GM03348 (cell line): Measurements from ENCODE around the gene SHOX.

ENCODE experiments used
- DNase-seq: peaks from one replicate; pipeline ENCODE4 v3.0.0; 2012; ENCODE audit warnings: low spot score

SHOX gene

DNA sequence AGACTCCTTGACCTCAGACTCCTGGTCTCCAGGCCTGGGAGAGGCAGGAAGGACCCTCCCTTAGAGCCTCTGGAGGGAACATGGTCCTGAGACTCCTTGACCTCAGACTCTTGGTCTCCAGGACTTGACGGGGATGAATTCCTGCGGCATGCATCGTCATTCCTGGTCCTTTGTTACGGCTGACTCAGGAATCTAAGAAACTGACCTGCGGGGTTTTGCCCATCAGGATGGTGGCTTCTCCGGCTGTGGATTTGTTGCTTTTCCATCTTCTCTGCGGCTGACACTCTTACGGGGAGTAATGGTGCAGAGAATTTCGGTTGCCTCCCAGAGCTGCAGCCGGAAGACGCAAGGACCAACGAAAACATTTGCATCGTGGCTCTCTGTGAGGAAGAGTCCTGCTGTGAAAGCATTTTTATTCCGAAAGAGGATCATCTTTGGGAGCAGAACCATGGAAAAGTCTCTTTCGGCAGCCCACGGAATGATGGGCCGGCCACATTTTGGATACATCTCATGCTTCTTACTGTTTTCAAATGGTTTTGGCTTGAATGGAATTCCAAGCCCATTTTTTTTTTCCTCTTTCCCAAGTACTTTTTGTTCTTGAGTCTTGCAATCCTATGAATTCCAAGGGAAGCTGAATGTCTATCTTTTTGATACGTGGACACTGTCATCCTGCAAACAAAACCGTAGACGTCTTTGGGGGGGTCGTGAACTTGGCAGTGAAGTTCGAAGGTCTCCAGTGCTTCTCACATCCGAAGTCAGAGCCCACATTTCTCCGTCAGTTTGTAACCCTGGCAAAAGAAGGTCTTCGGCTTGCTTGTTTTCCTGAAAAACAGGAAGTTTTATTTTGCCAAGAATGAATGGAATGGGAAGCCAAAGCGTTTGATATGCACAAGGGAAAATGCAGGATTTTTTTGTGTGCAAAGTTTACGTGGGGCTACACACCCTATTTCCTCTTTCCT, 36.5 kb downstream of the SHOX start:
- no peak for DNase-seq

DNA sequence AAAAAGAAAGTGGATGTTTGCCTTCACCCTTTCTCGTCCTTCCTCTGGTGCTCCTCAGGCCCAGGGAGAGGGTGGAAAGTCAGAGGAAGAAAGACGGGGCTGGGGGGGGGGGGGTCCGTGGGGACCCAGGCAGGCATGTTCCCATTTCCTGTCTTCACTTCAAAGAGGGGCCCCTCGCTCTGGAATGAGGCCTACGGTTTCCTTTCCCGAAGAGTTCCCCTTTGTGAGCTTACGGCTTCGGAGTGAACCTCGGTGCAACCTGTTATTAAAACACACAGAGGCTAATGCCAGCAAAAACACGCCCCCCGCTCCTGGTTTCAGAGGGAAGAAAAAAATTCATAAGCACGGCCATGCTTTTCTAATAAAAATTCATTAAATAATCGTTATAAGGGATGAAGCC, 40.1 kb downstream of the SHOX start:
- no peak for DNase-seq

DNA sequence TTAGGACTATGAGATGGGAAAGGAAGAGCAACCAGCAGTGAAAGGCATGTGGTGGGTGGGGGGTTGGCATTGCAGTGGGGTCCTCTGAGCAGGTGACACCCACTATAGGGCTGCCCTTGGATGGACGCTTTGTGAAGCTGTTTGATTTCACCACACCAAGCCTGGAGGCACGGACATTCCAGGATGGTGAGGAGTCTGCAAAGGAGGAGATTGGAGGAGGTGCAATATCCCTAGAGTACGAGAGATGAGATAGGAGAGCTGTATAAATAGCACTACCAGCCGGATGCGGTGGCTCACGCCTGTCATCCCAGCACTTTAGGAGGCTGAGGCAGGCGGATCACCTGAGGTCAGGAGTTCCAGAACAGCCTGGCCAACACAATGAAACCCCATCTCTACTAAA, 42.3 kb downstream of the SHOX start:
- DNase-seq, result no peak

DNA sequence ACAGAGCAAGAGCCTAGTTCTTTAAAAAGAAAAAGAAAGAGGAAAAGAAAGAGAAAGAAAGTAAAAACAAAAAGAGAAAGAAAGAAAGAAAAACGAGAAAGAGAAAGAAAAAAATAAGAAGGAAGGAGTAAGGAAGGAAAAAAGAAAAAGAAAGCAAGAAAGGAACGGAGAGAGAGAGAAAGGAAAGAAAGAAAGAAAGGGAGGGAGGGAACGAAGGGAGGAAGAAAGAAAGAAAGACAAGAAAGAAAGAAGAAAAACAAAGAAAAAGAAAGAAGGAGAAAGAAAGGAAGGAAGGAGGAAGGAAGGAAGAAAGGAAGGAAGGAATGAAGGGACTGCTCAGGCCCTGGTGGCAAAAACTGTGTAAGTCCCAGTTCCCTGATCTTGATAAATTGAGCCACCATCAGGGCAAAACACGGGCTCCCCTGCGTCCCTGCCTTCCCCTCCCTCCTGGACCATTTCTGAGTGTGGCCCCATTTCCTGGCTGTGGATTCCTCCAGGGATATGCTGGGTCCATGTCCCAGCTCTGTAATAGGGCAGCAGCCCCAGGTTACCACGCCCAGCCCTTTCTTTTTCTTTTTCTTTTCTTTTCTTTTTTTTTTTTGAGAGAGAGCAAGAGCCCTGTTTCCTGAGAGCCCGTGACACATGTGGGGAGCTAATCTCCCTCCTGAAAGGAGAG, 44.8 kb downstream of the SHOX start:
- no peak for DNase-seq

DNA sequence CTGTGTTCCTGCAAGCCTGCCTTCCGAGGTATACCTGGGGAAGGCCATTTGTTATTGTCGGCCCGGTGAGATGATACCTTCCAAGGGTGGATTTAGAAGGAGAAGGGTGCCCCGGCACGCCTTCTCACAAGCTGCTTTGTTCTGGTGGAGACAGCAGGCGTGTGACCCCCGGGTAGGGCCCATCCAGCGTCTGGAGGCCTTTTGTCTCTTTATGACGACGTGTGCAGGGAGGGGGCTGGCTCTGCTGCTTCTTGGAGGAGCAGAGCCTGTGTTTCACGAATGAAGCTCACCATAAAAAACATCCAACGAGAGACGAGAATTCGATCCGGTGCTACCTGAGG, 45.3 kb downstream of the SHOX start:
- DNase-seq, result no peak

DNA sequence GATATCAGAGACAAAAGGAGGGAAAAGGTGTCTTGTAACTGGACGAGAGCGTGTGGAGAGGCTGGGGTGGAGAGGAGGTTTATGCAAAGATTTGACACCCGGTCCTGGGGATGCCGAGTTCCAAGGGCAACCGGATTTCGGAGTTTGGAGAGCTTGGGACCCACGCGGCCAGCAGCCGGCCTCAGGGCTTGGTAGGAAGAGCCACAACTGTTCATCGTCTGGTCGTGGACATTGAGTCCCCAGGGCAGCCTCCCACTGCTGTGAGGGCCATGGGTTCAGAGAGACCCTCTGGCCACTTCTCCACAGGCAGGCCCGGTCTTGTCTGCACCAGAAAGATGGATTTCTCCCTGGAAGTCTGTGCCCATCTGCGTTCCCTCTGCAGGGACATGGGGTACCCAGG, 46.8 kb downstream of the SHOX start:
- DNase-seq, result no peak

DNA sequence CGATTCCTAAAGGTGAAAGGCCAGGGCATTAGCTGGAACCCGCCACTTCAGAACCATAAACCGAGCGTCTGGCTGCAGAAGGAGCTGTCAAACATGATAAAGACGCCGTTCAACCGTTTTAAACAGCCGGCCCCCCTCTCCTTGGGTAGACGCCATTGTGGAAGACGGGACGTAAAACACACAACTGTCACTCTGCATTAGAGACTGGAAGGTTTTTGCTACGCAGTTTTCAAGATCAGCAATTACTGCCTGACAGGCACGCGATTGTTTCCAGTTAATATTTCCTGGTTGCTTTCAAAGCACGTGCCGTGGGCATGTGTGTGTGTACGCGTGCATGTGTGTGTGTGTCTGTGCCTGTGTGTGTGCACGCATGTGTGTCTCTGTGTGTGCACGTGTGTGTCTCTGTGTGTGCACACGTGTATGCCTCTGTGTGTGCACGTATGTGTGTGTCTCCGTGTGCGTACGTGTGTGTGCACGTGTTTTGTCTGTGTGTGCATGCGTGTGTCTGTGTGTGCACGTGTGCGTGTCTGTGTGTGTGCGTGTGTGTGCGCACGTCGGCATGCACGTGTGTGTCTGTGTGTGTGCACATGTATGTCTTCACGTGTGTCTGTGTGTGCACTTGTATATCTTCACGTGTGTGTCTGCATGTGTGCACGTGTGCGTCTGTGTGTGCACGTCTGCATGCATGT, 48.8 kb downstream of the SHOX start:
- DNase-seq, result no peak

DNA sequence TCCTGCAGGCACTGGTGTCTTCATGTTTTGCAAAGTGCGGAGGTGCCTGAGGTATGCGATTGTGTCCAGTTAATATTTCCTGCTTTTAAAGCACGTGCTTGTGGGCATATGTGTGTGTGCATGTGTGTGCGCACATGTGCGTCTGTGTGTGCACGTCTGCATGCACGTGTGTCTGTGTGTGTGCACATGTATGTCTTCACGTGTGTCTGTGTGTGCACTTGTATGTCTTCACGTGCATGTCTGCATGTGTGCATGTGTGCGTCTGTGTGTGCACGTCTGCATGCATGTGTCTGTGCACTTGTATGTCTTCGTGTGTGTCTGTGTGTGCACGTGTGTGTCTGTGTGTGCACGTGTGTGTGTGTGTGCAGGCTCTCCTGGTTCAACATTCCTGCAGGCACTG, 49.5 kb downstream of the SHOX start:
- no peak for DNase-seq

DNA sequence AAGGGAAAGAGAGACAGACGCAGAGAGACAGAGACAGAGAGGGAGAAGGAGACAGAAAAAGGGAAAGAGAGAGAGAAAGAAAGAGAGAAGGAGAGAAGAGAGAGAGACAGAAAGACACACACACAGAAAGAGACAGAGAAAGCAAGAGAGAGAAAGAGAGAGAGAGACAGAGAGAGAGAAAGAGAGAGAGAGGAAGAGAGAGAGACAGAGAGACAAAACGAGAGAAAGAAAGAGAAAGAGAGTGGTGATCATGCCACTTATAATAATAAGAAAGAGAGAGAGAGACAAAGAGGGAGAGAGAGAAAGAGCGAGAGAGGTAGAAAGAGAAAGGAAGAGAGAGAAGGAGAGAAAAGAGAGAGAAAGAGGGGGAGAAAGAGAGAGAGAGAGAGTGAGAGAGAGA, 51.4 kb downstream of the SHOX start:
- DNase-seq, result no peak

DNA sequence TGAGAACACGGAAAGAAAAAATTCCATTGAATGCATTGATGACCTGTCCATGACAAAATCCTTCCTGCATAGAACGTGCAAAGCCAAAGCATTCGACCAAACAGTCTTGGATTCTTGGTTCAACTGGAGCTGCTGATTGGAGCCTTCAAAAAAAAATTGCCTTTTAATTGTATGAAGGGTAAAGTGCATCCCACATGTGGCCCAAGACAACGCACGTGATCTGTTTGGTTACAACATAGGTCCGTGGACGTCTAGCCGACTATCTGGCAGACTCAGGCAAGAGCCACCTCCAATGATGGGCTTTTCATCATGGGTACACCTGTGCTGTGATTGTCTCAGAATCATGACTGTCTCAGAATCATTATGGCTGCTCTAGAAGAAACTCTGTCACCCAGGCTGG, 52.3 kb downstream of the SHOX start:
- no peak for DNase-seq

DNA sequence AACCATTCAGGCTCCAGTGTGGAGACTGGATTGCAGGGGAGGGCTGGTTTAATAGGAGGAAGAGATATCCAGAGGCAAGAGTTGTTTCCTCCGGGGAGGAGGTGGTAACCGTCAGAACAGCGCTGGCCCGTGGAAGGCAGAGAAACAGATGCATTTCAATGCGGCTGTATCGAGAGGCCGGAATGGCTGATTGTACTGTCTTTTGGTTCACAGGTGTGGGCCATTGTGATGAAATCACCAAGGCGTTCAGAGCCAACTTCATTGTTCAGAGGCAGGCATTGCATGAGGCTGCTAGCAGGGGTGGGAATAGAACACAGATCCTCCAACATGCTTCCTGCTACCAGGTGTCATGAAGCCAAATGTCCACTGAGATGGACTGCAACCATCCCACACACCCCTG, 53.0 kb downstream of the SHOX start:
- no peak for DNase-seq

DNA sequence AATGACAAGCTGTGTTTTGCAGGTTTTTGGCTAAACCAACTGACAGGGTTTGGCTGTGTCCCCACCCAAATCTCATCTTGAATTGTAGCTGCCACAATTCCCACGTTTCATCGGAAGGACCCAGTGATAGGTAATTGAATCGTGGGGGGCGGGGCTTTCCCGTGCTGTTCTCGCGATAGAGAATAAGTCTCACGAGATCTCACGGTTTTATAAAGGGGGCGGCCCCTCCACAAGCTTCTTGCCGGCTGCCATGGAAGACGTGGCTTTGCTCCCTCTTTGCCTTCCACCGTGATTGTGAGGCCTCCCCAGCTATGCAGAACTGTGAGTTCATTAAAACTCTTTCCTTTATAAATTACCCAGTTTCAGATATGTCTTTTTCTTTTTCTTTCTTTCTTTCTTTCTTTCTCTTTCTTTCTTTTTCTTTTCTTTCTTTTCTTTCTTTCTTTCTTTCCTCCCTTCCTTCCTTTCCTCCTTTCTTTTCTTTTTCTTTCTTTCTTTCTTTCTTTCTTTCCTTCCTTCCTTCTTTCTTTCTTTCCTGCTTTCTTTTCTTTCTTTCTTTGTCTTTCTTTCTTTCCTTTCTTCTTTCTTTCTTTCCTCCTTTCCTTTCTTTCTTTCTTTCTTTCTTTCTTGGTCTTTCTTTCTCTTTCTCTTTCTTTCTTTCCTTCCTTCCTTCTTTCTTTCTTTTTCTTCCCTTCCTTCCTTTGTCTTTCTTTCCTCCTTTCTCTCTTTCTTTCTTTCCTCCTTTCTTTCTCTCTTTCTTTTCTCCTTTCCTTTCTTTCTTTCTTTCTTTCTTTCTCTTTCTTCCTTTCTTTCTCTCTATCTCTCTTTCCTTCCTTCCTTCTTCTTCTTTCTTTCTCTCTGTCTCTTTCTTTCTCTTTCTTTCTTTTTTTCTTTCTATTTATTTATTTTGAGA, 54.8 kb downstream of the SHOX start:
- DNase-seq, result no peak

DNA sequence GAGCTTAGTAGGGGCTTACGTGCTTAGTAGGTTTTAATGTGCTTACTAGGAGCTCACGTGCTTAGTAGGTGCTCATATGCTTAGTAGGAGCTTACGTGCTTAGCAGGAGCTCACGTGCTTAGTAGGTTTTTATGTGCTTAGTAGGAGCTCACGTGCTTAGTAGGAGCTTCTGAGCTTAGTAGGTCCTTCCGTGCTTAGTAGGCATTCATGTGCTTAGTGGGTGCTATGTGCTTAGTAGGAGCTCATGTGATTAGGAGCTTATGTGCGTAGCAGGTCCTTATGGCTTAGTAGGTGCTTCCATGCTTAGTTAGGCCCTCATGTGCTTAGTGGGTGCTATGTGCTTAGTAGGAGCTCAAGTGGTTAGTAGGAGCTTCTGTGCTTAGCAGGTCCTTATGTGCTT, 59.4 kb downstream of the SHOX start:
- DNase-seq, result no peak

DNA sequence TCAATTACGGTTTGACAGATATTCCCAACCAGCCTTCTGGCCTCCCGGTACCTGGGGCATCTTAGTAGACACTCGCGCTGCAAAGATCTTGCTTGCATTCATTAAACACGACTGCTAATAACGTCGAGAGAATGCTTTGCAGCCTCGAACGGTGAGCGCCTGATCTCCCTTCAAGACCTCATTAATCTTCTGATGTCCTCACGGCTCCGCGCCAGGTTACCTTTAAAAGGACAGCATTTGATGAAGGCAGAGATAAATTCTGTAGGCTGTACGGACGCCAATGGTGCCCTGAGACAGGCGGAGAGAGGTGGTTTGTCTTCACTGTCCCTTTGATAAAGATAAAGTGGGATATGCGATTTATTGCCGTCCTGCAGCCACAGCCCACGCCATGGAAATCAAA, 64.2 kb downstream of the SHOX start:
- no peak for DNase-seq

DNA sequence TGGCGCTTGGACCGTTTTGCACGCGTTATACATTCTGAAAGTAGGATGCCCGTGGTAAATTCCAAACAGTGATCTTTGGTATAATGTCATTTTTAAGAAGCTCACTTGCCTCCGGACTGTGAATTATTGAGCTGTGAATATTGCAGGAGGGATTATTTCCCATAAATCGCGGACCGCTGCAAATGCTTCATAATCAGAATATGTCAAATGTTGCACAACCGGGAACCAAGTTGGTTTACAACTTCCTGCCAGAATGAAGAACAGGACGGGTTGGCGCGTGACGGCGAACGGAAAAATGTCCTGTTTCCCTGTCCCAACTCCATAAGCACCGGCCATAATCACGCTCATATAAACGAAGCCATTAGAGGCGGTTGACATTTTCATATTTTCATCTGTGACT, 67.6 kb downstream of the SHOX start:
- no peak for DNase-seq

DNA sequence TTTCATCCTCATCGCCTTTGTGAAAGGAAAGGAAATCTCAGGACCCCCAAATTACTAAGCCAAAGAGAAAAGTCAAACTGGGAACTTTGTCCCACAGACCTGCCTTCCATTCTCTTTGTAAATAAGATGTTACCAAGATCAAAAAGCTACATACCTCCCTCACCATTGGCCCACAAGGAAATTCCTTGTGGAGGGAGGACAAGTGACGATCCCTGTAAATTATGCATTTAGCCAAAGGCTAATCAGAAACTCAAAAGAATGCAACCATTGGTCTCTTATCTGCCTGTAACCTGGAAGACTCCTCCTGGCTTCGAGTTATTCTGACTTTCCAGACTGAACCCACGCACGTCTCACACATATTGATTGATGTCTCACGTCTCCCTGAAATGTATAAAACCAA, 70.3 kb downstream of the SHOX start:
- DNase-seq, result no peak

DNA sequence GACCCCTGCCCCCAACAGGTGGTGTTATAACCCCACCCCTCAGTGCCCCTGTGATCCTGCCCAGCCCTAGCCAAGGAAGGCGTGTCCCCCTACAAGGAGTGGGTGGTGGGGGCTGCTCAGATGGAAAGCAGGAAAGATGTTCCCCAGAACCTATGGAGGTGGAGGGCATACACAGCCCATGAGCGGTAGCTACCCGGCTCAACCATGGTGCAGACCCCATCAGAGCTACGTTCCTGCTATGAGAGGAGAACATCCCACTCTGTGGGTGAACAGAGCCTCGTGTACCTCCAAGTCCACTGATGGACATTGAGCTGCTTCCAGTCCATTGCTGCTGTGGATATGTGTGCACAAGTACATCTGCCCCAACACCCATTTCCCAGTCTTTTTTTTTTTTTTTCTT, 71.1 kb downstream of the SHOX start:
- no peak for DNase-seq

DNA sequence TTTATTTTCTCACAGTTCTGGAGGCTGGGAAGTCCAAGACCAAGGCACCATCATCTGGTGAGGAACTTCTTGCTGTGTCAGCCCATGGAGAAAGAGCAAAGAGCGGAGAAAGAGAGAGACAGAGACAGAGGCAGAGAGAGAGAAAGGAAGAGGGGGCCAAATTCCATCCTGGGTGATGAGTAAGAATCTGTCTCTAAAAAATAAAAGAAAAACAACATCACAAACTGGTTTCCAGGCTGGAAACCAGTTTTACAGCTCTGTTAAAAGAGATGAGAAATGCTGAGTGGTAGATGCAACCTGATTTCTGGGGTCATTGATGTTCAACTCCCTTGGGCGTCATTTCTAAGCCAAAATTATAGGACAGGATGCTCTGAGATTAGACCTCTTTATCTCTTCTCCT, 72.9 kb downstream of the SHOX start:
- no peak for DNase-seq

DNA sequence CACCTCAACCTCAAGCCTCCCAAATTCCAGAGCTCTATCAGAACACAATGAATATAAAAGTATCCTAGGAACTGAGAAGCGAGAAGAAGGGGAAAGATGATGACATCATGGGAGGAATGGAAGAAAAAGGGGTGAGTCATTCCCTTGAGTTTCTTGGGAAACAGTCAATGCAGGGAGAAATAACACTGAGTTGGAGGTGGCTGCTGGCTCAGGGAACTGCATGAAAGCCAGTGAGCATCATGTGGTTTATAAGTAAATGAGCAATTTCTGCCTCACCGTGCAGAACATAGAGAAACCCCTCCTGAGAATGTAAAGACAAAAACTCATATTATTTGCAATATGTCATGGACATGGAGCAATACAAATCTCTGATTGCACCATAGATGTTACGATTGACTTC, 73.3 kb downstream of the SHOX start:
- no peak for DNase-seq
